ENCODE measurements around the gene ALLC.
A peak's percentile ranks its signal among the peaks of the same experiment; 100 is the strongest.
"Not testable (repeated sequence)": the region's sequence is repeated elsewhere in the genome, so short reads cannot be mapped to it uniquely, and the experiment has no call there.

Gene ALLC

DNA sequence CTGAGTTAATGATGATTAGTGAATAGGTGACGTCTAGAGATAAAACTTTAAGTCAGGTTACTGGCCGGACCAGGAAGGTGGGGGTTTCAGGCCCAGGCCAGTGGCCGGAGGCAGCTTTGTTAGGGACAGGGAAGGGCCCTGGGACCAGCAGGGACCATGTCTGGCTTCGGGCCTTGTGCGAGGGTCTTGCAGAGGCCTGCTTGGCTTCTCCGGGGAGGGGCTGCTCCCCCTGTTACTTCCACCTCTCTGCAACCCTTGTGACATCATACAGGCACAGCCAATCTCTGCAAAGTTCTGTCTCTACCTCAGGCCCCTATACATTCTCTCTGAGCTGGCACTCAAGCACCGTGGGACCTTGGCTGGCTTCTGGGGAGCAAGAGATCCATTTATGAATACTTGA lies at the start of gene ALLC:
Gene ALLC, plus strand, starts transcription at position 320 of the 400 bp plus-strand sequence. CDS start 12,958 bp downstream, outside the sequence.
- DNase-seq = no peak
- H3K27ac Mint-ChIP-seq = no peak within 1 kb of the TSS
- no peaks in the 10 kb centered on the region for H3K27me3 Mint-ChIP-seq
- no peak within 1 kb of the TSS for H3K4me3 Mint-ChIP-seq
- no peaks in the 10 kb centered on the region for H3K36me3 Mint-ChIP-seq
- no peaks in the 10 kb centered on the region for H3K4me1 Mint-ChIP-seq
- CTCF ChIA-PET = no interaction called here
- H3K9me3 Mint-ChIP-seq = no peaks in the 10 kb centered on the region

DNA sequence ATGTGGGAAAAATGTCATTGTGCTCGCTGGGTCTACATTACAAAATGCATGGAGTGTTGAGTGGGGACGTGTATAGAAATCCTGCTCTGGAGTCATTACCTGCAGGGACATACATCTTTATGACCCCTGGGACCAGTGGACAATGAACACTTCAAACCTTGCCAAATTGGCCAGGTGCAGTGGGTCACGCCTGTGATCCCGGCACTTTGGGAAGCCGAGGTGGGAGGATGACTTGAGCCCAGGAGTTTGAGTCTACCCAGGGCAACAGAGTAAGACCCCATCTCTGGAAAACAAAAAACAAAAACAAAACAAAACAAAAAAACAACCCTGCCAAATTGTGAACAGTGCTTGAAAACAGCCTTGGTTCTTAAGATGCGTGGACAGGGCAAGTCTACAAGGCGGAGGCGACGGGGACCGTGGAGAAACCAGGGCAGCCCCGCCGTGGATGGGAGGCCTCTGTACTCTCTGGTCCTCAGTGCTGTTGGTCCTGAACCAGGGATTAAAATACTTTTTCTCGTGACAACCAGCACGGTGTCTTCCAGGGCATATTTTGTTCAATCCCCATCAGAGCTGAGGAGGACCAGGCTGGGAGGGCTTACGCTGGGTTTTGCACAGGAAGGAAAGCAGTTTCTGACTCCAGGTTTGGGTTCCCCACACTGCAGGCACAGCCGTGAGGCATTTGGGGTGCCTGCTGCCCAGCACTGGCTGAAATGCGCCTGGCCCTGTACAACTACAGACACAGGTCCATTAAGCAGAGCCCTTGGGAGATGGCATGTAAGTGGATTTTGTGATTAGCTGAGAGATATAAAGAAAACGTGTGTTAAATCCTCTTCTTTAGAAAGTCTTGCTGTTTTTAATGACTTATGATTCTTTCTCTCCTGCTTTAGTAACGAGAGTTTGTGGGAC lies 49.4 kb upstream of the ALLC start:
- no peak for DNase-seq
- H3K9me3 Mint-ChIP-seq = peaks cover 2% of the 10 kb centered on the region
- H3K4me1 Mint-ChIP-seq = peaks cover 23% of the 10 kb centered on the region
- CTCF ChIA-PET = no interaction called here
- H3K36me3 Mint-ChIP-seq = no peaks in the 10 kb centered on the region
- peak overlapping the region; percentile 58 for H3K27ac Mint-ChIP-seq
- no peak overlapping the region for H3K4me3 Mint-ChIP-seq
- peaks cover 3% of the 10 kb centered on the region for H3K27me3 Mint-ChIP-seq

DNA sequence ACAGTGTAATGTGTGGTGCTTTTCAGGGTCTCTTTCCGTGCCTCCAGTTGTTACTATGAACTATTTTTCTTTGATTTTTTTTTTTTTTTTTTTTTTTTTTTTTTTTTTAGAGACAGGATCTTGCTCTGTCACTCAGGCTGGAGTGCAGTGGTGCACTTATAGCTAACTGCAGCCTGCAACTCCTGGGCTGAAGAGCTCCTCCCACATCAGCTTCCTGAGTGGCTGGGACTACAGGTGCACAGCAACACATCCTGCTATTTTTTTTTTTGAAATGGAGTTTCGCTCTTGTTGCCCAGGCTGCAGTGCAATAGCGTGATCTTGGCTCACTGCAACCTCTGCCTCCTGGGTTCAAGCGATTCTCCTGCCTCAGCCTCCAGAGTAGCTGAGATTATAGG lies 48.7 kb upstream of the ALLC start:
- peak; percentile 65 for DNase-seq
- Mint-ChIP-seq H3K4me1 (peaks cover 23% of the 10 kb centered on the region), H3K27ac (peak overlapping the region; percentile 58)
- H3K27me3 Mint-ChIP-seq, H3K4me3 Mint-ChIP-seq, CTCF ChIA-PET, H3K9me3 Mint-ChIP-seq, H3K36me3 Mint-ChIP-seq: not testable (repeated sequence)

DNA sequence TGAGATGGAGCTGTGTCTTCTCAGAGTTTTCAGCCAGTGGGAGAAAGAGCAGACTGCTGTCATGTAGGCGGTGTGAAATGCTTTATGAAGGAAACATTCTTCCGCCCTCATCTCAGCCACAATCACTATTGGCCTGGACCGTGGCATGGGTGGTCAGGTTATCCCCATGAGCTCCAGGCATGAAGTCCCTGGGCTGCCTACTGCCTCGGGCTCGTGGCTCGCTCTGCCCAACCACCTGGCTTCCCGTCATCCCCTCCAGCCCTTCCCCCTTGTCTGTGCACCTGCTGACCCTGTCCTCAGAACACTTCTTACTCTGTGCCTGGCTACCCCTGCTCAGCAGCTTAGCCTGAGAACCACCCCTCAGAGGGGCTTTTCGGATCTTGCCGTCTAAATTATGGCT lies 47.6 kb upstream of the ALLC start:
- Mint-ChIP-seq H3K27ac (no peak overlapping the region), H3K4me1 (peaks cover 20% of the 10 kb centered on the region), H3K9me3 (peaks cover 8% of the 10 kb centered on the region), H3K27me3 (no peaks in the 10 kb centered on the region), H3K36me3 (no peaks in the 10 kb centered on the region), H3K4me3 (no peak overlapping the region)
- no peak for DNase-seq
- CTCF ChIA-PET = no interaction called here

DNA sequence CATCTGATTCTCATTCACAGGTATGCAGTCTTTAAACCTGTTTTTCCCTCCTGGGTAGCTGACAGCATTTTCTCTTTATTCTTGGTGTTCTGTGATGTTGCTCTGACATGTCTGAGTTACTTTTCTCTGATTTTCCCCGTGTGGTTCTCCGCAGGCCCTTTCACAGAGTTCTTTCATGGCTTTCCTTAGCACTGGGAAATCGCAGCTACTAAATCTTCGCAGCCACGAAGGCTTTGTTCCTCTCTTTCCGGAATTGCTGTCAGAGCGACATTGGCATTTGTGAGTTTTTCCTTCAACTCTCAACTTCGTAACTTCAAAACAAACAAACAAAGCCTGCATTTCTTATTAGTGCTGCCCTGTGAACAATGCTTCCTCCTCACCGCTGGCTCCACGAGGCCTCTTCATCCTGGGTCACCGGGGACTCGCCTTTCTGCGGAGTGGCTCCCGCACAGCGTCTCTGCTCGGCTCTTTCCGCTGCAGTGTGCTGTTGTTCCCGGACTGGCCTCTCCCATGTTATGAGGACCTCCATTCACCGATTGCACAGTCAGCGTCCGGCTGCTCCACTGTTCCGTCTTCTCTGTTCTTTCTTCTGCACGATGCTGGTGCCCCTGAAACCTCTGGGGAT lies 47.0 kb upstream of the ALLC start:
- Mint-ChIP-seq H3K9me3 (peaks cover 8% of the 10 kb centered on the region), H3K36me3 (no peaks in the 10 kb centered on the region), H3K4me3 (no peak overlapping the region), H3K27ac (no peak overlapping the region), H3K27me3 (no peaks in the 10 kb centered on the region), H3K4me1 (peaks cover 15% of the 10 kb centered on the region)
- DNase-seq = no peak
- CTCF ChIA-PET = no interaction called here

DNA sequence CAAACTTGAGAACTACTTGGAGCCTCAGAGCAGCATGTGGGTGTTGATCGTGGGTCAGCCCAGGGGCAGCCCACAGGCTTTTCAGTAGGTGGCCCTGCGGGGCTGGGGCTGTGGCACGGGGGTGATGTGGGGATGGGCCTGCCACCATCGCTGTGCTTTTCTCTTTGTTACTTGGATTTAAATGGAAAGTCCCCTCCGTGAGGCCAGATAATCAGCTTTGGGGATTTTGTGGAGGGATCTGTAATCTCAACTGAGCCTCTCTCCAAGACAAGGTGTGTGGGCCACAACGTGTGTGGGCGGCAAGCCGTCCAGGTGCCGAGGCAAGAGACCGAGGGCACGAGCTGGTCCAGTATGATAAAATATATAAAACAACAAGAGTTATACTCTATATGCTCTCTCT lies 46.4 kb upstream of the ALLC start:
- H3K9me3 Mint-ChIP-seq = peaks cover 9% of the 10 kb centered on the region
- no peaks in the 10 kb centered on the region for H3K36me3 Mint-ChIP-seq
- H3K4me3 Mint-ChIP-seq = no peak overlapping the region
- CTCF ChIA-PET = no interaction called here
- no peak overlapping the region for H3K27ac Mint-ChIP-seq
- DNase-seq = no peak
- peaks cover 15% of the 10 kb centered on the region for H3K4me1 Mint-ChIP-seq
- H3K27me3 Mint-ChIP-seq = no peaks in the 10 kb centered on the region

DNA sequence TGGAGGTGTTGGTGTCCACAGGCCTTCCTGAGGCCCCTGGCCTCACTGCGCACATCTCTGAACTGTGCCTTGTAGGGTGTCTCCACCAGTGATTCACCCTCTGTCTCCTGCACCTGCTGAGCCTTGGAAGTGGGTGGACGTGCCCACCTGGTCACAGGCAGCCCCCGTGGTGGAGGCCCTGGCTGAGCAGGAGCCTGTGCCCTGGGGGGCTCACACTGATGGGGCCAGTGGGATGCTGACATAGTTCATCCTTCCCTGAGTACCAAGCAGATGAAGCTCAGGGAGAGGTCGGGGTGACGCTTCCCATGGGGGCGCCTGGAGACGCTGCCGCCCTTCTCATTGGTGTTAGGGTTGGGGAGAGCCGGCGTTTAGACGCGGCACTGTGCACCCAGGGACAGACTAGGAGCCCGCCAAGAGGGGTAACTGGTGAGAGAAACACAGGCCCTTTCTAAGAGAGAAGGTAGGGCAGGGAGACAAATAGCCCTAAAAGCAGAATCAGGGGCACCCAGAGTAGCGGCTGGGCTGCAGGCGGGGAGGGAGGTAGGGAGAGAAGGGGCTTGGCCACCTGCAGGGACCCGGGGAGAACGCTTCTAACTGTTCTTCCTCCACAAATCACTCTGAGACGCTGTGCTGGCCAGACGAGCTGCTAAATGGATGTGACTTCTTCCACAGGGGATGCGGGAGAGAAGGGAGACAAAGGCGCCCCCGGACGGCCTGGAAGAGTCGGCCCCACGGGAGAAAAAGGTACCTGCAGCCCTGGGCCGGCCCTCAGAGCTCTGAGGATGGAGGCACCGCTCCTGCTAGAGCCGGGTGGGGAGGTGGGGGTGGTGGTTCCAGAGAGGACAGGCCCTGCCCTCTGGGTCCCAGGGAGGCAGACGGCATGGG lies 45.1 kb upstream of the ALLC start:
- Mint-ChIP-seq H3K36me3 (no peaks in the 10 kb centered on the region), H3K9me3 (peaks cover 12% of the 10 kb centered on the region), H3K27me3 (peaks cover 4% of the 10 kb centered on the region), H3K27ac (no peak overlapping the region), H3K4me1 (peaks cover 15% of the 10 kb centered on the region), H3K4me3 (no peak overlapping the region)
- no peak for DNase-seq
- CTCF ChIA-PET = no interaction called here

DNA sequence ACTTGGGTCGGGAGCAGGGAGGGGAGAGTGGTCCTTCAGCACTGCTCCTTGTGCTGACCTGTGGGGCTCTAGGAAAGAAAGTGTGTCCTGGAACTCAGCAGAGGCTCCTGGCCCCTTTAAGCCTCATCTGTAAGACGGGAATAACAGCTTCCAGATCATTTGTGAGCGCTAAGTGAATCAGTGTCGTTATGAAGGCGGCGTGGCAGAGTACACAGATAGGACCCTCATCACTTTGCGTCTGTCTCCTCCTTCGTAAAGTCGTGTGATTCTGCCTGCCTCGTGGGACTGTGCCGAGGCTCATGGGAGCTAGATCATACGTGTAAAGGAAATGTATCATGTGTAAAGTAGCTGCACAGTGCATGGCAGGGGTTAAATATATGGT lies 44.5 kb upstream of the ALLC start:
- H3K36me3 Mint-ChIP-seq = no peaks in the 10 kb centered on the region
- DNase-seq = no peak
- H3K4me3 Mint-ChIP-seq = no peak overlapping the region
- H3K4me1 Mint-ChIP-seq = peaks cover 11% of the 10 kb centered on the region
- H3K27ac Mint-ChIP-seq = no peak overlapping the region
- CTCF ChIA-PET = no interaction called here
- peaks cover 12% of the 10 kb centered on the region for H3K9me3 Mint-ChIP-seq
- H3K27me3 Mint-ChIP-seq = peaks cover 4% of the 10 kb centered on the region

DNA sequence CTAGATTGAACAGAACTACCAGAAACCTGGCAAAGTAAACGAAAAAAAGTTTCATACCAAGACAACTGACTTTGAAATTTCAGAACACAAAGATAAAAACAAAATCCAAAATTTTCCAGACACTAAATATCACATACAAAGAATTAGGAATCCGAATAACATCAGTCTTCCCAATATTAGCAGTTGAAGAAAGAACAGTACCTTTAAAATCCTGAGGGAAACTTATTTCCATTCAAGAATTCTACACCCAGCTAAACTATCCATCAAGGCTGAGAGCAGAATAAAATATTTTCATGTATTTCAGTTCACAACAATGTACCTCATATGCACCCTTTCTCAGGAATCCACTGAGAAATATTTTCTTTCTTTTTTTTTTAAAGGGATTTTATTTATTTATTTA lies 43.3 kb upstream of the ALLC start:
- not testable (repeated sequence) for H3K4me1 Mint-ChIP-seq, H3K27ac Mint-ChIP-seq, H3K4me3 Mint-ChIP-seq, H3K27me3 Mint-ChIP-seq, H3K36me3 Mint-ChIP-seq, DNase-seq
- CTCF ChIA-PET = interaction anchor here (0.6 kb wide), 1 partner anchor 50 kb away, joined by 4 read pairs; no protein-coding TSS in a partner anchor
- peaks cover 12% of the 10 kb centered on the region for H3K9me3 Mint-ChIP-seq

DNA sequence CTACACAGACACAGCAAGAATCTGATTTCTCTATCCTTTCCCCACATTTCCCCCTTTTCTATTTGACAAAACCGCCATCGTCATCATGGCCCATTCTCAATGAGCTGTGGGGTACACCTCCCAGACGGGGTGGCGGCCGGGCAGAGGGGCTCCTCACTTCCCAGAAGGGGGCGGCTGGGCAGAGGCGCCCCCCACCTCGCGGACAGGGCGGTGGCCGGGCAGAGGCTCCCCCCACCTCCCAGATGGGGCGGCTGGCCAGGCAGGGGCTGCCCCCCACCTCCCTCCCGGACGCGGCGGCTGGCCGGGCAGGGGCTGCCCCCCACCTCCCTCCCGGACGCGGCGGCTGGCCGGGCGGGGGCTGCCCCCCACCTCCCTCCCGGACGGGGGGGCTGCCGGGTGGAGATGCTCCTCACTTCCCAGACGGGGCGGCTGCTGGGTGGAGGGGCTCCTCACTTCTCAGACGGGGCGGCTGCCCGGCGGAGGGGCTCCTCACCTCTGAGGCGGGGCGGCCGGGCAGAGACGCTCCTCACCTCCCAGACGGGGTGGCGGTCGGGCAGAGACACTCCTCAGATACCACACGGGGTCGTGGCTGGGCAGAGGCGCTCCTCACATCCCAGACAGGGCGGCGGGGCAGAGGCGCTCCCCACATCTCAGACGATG lies 42.3 kb upstream of the ALLC start:
- H3K36me3 Mint-ChIP-seq, DNase-seq, H3K27me3 Mint-ChIP-seq, H3K27ac Mint-ChIP-seq, H3K4me3 Mint-ChIP-seq, H3K4me1 Mint-ChIP-seq, CTCF ChIA-PET: not testable (repeated sequence)
- peaks cover 12% of the 10 kb centered on the region for H3K9me3 Mint-ChIP-seq

DNA sequence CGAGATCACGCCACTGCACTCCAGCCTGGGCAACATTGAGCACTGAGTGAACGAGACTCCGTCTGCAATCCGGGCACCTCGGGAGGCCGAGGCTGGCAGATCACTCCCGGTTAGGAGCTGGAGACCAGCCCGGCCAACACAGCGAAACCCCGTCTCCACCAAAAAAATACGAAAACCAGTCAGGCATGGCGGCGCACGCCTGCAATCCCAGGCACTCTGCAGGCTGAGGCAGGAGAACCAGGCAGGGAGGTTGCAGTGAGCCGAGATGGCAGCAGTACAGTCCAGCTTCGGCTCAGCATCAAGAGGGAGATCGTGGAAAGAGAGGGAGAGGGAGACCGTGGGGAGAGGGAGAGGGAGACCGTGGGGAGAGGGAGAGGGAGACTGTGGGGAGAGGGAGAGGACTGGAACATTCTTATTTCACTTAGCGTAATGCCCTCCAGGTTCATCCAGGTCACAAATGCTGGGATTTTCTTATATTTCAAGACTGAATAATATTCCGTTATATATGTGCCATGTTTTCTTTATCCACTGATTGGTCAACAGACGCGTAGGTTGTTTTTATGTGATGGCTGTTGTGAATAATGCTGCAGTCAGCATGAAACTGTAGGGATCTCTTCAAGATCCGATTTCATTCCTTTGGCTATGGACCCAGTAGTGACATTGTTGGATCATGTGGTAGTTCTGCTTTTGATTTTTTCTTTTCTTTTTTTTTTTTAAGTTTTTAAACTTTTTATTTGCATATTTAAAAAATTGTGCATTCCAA lies 41.4 kb upstream of the ALLC start:
- H3K36me3 Mint-ChIP-seq, H3K27me3 Mint-ChIP-seq, H3K4me3 Mint-ChIP-seq, CTCF ChIA-PET, DNase-seq, H3K4me1 Mint-ChIP-seq, H3K27ac Mint-ChIP-seq: not testable (repeated sequence)
- peaks cover 12% of the 10 kb centered on the region for H3K9me3 Mint-ChIP-seq

DNA sequence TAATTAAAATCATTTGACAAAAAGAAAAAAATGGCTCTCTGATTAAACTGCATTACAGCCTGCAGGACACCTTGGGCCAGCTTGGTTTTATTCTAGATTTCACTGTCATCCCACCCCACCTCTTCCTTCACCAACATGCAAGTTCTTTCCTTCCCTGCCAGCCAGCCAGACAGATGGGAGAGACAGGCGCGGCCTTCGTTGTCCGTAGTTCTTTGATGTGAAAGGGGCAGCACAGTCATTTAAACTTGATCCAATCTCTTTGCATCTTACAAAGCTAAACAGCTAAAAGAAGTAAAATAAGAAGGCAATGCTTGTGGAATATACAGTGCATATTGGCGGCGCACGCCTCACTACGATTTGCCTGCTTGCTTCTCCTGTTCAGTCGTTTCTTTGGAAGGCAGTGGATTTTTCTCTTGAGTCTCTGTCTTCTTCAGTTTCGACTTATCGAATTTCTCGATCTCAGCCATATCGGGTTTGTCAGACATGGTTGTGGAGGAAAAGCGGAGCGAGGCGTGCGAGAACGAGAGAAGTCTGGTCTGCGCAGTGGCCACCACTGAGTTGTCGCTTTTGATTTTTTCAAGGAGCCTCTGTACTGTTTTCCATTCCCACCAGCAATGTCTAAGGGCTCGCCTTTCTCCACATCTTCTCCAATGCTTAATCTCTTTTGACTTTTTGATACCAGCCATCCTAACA lies 40.7 kb upstream of the ALLC start:
- no peak overlapping the region for H3K27ac Mint-ChIP-seq
- H3K4me3 Mint-ChIP-seq = no peak overlapping the region
- H3K36me3 Mint-ChIP-seq = no peaks in the 10 kb centered on the region
- no peaks in the 10 kb centered on the region for H3K4me1 Mint-ChIP-seq
- H3K27me3 Mint-ChIP-seq = peaks cover 7% of the 10 kb centered on the region
- CTCF ChIA-PET = no interaction called here
- H3K9me3 Mint-ChIP-seq = peaks cover 12% of the 10 kb centered on the region
- no peak for DNase-seq

DNA sequence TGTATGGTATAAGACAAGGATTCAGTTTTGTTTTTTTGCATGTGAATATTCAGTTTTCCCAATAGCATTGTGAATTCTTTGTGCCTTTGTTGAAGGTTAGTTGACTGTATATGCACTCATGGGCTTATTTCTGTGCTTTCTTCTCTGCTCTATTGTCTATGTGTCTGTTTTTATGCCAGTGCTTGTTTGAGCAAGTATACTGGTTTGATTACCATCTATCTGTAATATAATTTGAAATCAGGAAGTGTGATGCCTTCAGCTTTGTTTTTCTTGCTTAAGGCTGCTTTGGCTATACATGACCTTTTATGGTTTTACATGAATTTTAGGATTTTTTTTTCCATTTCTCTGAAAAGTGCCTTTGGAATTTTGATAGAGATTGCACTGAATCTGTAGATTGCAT lies 39.6 kb upstream of the ALLC start:
- CTCF ChIA-PET = no interaction called here
- H3K36me3 Mint-ChIP-seq = no peaks in the 10 kb centered on the region

More for the DNA sequence above, 39.6 kb upstream of the ALLC start:
- Mint-ChIP-seq H3K9me3 (peaks cover 12% of the 10 kb centered on the region), H3K4me1 (no peaks in the 10 kb centered on the region), H3K27me3 (peaks cover 7% of the 10 kb centered on the region), H3K4me3 (no peak overlapping the region), H3K27ac (no peak overlapping the region)
- DNase-seq = no peak

Data from activated naive CD4-positive, alpha-beta T cell treated with anti-CD3 and anti-CD28 coated beads, Interleukin-2, amount 10 ng/mL, durations not matched to agents 7 days and 5 days (primary cell).